GM12878 (cell line): ENCODE results near the gene APLP2. TPM values are rescaled to one million over a fixed set of nuclear protein-coding genes. Genes with fewer than 3 reads are reported as not detected.

Experiments
- ATF3 ChIP-seq: IDR thresholded peaks from 2 replicates; pipeline ENCODE4 v1.6.1; 2011; ENCODE audit warnings: low read depth, mild to moderate bottlenecking, low read length, moderate library complexity, borderline replicate concordance; ENCODE audit errors: extremely low read depth
- CBFB ChIP-seq: IDR thresholded peaks from 2 replicates; pipeline ENCODE4 v1.6.1; 2016; ENCODE audit warnings: antibody characterized with exemption, low read depth
- CREB1 ChIP-seq: IDR thresholded peaks from 2 replicates; pipeline ENCODE4 v1.6.1; 2012; ENCODE audit warnings: low read depth, mild to moderate bottlenecking, inconsistent platforms
- E2F4 ChIP-seq: IDR thresholded peaks from 2 replicates; pipeline ENCODE4 v1.6.1; 2012; ENCODE audit warnings: low read depth, low read length, improper control_type of control experiment
- EZH2 ChIP-seq: IDR thresholded peaks from 2 replicates; pipeline ENCODE4 v1.6.1; 2012; ENCODE audit warnings: low read depth, mild to moderate bottlenecking, control low read depth, inconsistent platforms, low read length, borderline replicate concordance; ENCODE audit not compliant: control insufficient read depth
- HDAC2 ChIP-seq: fragments of 200-600 bp; sonication (generic); IDR thresholded peaks from 2 replicates; pipeline ENCODE4 v1.6.1; 2017
- JUNB ChIP-seq: IDR thresholded peaks from 2 replicates; pipeline ENCODE4 v1.6.1; 2016; ENCODE audit warnings: antibody characterized with exemption, mild to moderate bottlenecking
- KLF5 ChIP-seq: fragments of 450-650 bp; IDR thresholded peaks from 2 replicates; pipeline ENCODE4 v1.6.1; 2014; ENCODE audit warnings: mild to moderate bottlenecking; ENCODE audit not compliant: partially characterized antibody
- NFYA ChIP-seq: IDR thresholded peaks from 2 replicates; pipeline ENCODE4 v1.6.1; 2011; ENCODE audit warnings: low read depth, mild to moderate bottlenecking, low read length, improper control_type of control experiment, borderline replicate concordance
- NR2F1 ChIP-seq: fragments of 450-650 bp; conservative IDR thresholded peaks from 2 replicates; pipeline ENCODE4 v1.6.1; 2017; ENCODE audit warnings: mild to moderate bottlenecking
- NRF1 ChIP-seq: conservative IDR thresholded peaks from 2 replicates; pipeline ENCODE4 v1.6.1; 2011; ENCODE audit warnings: mild to moderate bottlenecking, low read depth, low read length, improper control_type of control experiment
- POU2F2 ChIP-seq: IDR thresholded peaks from 3 replicates; pipeline ENCODE4 v1.6.1; 2011; ENCODE audit warnings: low read depth, mild to moderate bottlenecking, low read length, borderline replicate concordance
- PRDM15 ChIP-seq: fragments of 450-650 bp; formaldehyde crosslinking; IDR thresholded peaks from 2 replicates; pipeline ENCODE4 v1.4.0; 2020; ENCODE audit warnings: mild to moderate bottlenecking, moderate library complexity
- RAD21 ChIP-seq: IDR thresholded peaks from 2 replicates; pipeline ENCODE4 v1.6.1; 2011; ENCODE audit warnings: mild to moderate bottlenecking, low read depth, low read length, moderate library complexity; ENCODE audit not compliant: insufficient read depth
- RUNX3 ChIP-seq: IDR thresholded peaks from 2 replicates; pipeline ENCODE4 v1.6.1; 2012; ENCODE audit warnings: low read length, inconsistent platforms
- SMAD1 ChIP-seq: fragments of 450-650 bp; IDR thresholded peaks from 2 replicates; pipeline ENCODE4 v1.6.1; 2018; ENCODE audit warnings: mild to moderate bottlenecking, low read depth; ENCODE audit not compliant: partially characterized antibody
- ZBTB33 ChIP-seq: fragments of 450-650 bp; IDR thresholded peaks from 2 replicates; pipeline ENCODE4 v1.6.1; 2017; ENCODE audit warnings: mild to moderate bottlenecking
- ZNF622 ChIP-seq: fragments of 450-650 bp; IDR thresholded peaks from 2 replicates; pipeline ENCODE4 v1.6.1; 2017; ENCODE audit warnings: mild to moderate bottlenecking, inconsistent platforms
- polyA plus RNA-seq, 11 experiments: library from polyadenylated mRNA; depleted of rRNA in 4 of 11; unstranded in 6 of 11; stranded (reverse) in 5 of 11; fragments of >200 nt; fragmentation: Nextera tagmentation in 4 of 11; fragmentation: Illumina TruSeq in 1 of 11; extraction: Ambion mirVana in 4 of 11; extraction: Trizol in 1 of 11; gene quantifications; 1 replicate in 1 of 11; 2 replicates in 10 of 11; pipeline versions ENCODE4 v1.2.1 to v1.2.3, GENCODE V29; 2011 to 2016; ENCODE audit warnings: inconsistent platforms in 2 of 11, missing spikeins in 2 of 11, low read depth in 1 of 11
- total RNA-seq, 4 experiments: library from RNA; depleted of rRNA in 3 of 4; stranded (reverse); fragments of >200 nt in 3 of 4; fragmentation: Illumina TruSeq in 1 of 4; extraction: Trizol in 1 of 4; gene quantifications; 2 replicates each; pipeline versions ENCODE4 v1.2.1 to v1.2.3, GENCODE V29; 2013 to 2021
- TF ChIP-seq, protein P1 (sequence below): fragments of 450-650 bp; IDR thresholded peaks from 2 replicates; pipeline ENCODE4 v1.6.1; 2017; ENCODE audit warnings: mild to moderate bottlenecking, moderate library complexity

APLP2 gene
- total and polyA plus RNA-seq, 10 of the 15 experiments (the other 5 are each of a cell fraction or from before 2014, with no cell fraction given), result 2.3 to 38.8 (median 21.3) TPM

DNA sequence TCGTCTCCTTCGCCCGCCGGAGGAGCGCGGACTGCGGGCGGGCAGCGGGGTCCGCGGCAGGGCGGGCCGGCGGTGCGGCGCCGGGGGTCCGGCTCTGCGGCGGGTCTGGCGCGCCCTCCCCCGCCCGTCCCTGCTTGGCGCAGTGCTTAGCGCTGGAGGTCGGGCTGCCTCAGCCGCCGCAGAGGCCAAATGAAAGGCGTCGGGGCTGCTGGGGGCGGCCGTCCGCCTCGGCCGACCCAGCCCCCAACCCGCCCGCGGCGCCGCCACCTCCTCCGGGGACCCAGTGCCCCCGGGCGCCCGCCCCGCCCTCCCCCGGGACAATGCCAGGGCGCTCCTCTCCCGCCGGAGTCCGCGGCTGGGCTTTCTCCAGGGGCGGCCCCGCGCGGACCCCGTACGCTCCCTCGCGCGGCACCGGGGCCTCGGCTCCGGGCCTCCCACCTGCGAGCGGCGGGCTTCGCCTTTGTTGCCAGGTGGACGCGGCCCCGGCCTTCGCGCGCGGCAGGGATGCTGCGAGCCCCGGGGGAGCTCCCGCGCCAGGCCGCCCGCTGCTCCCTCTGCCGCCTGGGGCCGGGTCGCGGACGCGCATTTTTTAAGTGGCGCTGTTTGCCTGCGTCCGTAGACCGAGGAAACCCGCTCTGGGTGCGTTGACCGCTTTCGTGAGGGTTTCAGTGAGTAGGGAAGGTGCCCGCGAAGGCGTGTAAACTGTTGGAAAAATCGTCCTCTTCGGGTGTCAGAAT lies 583 bp downstream of the APLP2 start (continued):
- TF ChIP-seq POU2F2, result no peak
- no peak for TF ChIP-seq CREB1
- TF ChIP-seq NR2F1, result 0 out of 2 replicates have a peak, but pooled peaks have one; percentile 11
- TF ChIP-seq NFYA, result no peak
- no peak for TF ChIP-seq ATF3
- no peak for TF ChIP-seq HDAC2
- TF ChIP-seq ZBTB33, result no peak
- no peak for TF ChIP-seq KLF5
- TF ChIP-seq PRDM15 (CRISPR knock-in tag), result no peak
- no peak for TF ChIP-seq E2F4
- TF ChIP-seq CBFB, result no peak
- no peak for TF ChIP-seq EZH2
- TF ChIP-seq, protein P1, sequence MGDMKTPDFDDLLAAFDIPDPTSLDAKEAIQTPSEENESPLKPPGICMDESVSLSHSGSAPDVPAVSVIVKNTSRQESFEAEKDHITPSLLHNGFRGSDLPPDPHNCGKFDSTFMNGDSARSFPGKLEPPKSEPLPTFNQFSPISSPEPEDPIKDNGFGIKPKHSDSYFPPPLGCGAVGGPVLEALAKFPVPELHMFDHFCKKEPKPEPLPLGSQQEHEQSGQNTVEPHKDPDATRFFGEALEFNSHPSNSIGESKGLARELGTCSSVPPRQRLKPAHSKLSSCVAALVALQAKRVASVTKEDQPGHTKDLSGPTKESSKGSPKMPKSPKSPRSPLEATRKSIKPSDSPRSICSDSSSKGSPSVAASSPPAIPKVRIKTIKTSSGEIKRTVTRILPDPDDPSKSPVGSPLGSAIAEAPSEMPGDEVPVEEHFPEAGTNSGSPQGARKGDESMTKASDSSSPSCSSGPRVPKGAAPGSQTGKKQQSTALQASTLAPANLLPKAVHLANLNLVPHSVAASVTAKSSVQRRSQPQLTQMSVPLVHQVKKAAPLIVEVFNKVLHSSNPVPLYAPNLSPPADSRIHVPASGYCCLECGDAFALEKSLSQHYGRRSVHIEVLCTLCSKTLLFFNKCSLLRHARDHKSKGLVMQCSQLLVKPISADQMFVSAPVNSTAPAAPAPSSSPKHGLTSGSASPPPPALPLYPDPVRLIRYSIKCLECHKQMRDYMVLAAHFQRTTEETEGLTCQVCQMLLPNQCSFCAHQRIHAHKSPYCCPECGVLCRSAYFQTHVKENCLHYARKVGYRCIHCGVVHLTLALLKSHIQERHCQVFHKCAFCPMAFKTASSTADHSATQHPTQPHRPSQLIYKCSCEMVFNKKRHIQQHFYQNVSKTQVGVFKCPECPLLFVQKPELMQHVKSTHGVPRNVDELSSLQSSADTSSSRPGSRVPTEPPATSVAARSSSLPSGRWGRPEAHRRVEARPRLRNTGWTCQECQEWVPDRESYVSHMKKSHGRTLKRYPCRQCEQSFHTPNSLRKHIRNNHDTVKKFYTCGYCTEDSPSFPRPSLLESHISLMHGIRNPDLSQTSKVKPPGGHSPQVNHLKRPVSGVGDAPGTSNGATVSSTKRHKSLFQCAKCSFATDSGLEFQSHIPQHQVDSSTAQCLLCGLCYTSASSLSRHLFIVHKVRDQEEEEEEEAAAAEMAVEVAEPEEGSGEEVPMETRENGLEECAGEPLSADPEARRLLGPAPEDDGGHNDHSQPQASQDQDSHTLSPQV, result no peak
- TF ChIP-seq RAD21, result peak; percentile 10; the same call in 1 of the 2 replicates
- TF ChIP-seq RUNX3, result no peak
- no peak for TF ChIP-seq NRF1
- TF ChIP-seq SMAD1, result no peak
- TF ChIP-seq ZNF622, result no peak
- no peak for TF ChIP-seq JUNB
